HCT116 (cell line): ENCODE results near the gene NPLOC4. TPM values are rescaled to one million over a fixed set of nuclear protein-coding genes. Genes with fewer than 3 reads are reported as not detected.

ENCODE experiments used
- ATAC-seq: fragments of 200-7000 bp; cut with Tn5 transposase; 2 replicates; pipeline ENCODE4 v1.9.1; 2020; ENCODE audit warnings: mild to moderate bottlenecking, moderate library complexity
- BruUV-seq: library from RNA; stranded (reverse); fragments of 400-500 nt; replicated peaks from 2 replicates; lab custom pipeline; 2021; lab: Mats Ljungman, UMichigan
- CTCF ChIA-PET: fragments of 300-600 bp; sonication (Branson Sonifier 250); formaldehyde crosslinking; loops from one replicate; lab custom pipeline; 2021; ENCODE audit warnings: antibody characterized with exemption; lab: Charles Lee
- POLR2A ChIA-PET: fragments of 300-600, 350-600 bp; sonication (Branson Sonifier 250); formaldehyde crosslinking; loops from one replicate; lab custom pipeline; 2021; ENCODE audit warnings: antibody characterized with exemption; lab: Charles Lee
- RAD21 ChIA-PET, 2 experiments: fragments of 300-600 bp; sonication (Branson Sonifier 250); formaldehyde crosslinking; loops; one replicate each; lab custom pipeline; 2023; ENCODE audit warnings: low total read pairs in 2 of 2; ENCODE audit not compliant: uncharacterized antibody in 2 of 2, unreplicated experiment in 2 of 2, low non-redundant PET in 1 of 2; lab: Charles Lee
- DNase-seq: peaks from one replicate; pipeline ENCODE4 v3.0.0-alpha.2; 2010; ENCODE audit warnings: low read depth, low spot score
- H2AFZ ChIP-seq: fragments of 200-600 bp; shearing (Covaris generic), sonication (generic); 2 replicates; pipeline ENCODE4 v1.6.1; 2017; ENCODE audit warnings: low read depth, mixed run types, mixed read lengths, antibody characterized with exemption, low read length; ENCODE audit not compliant: poor library complexity, severe bottlenecking
- H3K27ac ChIP-seq: 2 replicates; pipeline ENCODE4 v1.5.1; 2012; ENCODE audit warnings: low read depth, low read length
- H3K27me3 ChIP-seq: fragments of 200-600 bp; sonication (generic); 2 replicates; pipeline ENCODE4 v1.6.1; 2016; ENCODE audit warnings: mixed run types, low read length, mixed read lengths; ENCODE audit not compliant: insufficient read depth
- H3K36me3 ChIP-seq, 2 experiments: fragments of 200-500 bp in 1 of 2; fragments of 200-600 bp in 1 of 2; sonication (Bioruptor generic) in 1 of 2; sonication (generic) in 1 of 2; 2 replicates each; pipeline versions ENCODE4 v1.5.1 to v1.6.1; 2014 to 2016; ENCODE audit warnings: low read length in 2 of 2, inconsistent platforms in 1 of 2, mixed read lengths in 1 of 2, mixed run types in 1 of 2; ENCODE audit not compliant: insufficient read depth in 2 of 2, control insufficient read depth in 1 of 2
- H3K4me1 ChIP-seq, 2 experiments: fragments of 200-600 bp in 1 of 2; sonication (generic) in 1 of 2; 2 replicates each; pipeline versions ENCODE4 v1.5.1 to v1.6.1; 2012 to 2017; ENCODE audit warnings: low read length in 2 of 2, inconsistent platforms in 1 of 2, mild to moderate bottlenecking in 1 of 2, mixed read lengths in 1 of 2, mixed run types in 1 of 2, moderate library complexity in 1 of 2; ENCODE audit not compliant: insufficient read depth in 2 of 2, control insufficient read depth in 1 of 2
- H3K4me2 ChIP-seq: fragments of 200-600 bp; sonication (generic); 2 replicates; pipeline ENCODE4 v1.6.1; 2017; ENCODE audit warnings: mixed run types, low read length, mixed read lengths
- H3K4me3 ChIP-seq, 2 experiments: fragments of 200-600 bp in 1 of 2; sonication (generic) in 1 of 2; replicated peaks in 1 of 2; 2 replicates each; pipeline ENCODE4 v1.5.1; 2011 to 2016; ENCODE audit warnings: low read length in 2 of 2, control low read depth in 1 of 2, low read depth in 1 of 2, mild to moderate bottlenecking in 1 of 2, mixed read lengths in 1 of 2, mixed run types in 1 of 2
- H3K79me2 ChIP-seq: fragments of 200-600 bp; sonication (generic); 2 replicates; pipeline ENCODE4 v1.6.1; 2017; ENCODE audit warnings: mild to moderate bottlenecking, mixed run types, low read length, moderate library complexity, mixed read lengths; ENCODE audit not compliant: insufficient read depth
- H3K9ac ChIP-seq: fragments of 200-600 bp; sonication (generic); 2 replicates; pipeline ENCODE4 v1.6.1; 2016; ENCODE audit warnings: low read length, mixed read lengths
- H3K9me2 ChIP-seq: fragments of 200-600 bp; sonication (generic), shearing (Covaris generic); 2 replicates; pipeline ENCODE4 v1.6.1; 2017; ENCODE audit warnings: mixed run types, mild to moderate bottlenecking, moderate library complexity; ENCODE audit not compliant: insufficient read depth
- H3K9me3 ChIP-seq, 2 experiments: fragments of 200-500 bp in 1 of 2; fragments of 200-600 bp in 1 of 2; sonication (Bioruptor generic) in 1 of 2; sonication (generic) in 1 of 2; 2 replicates each; pipeline ENCODE4 v1.6.1; 2014 to 2017; ENCODE audit warnings: low read length in 2 of 2, mixed read lengths in 2 of 2, inconsistent platforms in 1 of 2, low read depth in 1 of 2, mild to moderate bottlenecking in 1 of 2, mixed run types in 1 of 2, moderate library complexity in 1 of 2; ENCODE audit not compliant: control insufficient read depth in 1 of 2, insufficient read depth in 1 of 2
- H4K20me1 ChIP-seq: fragments of 200-600 bp; sonication (generic), shearing (Covaris generic); 2 replicates; pipeline ENCODE4 v1.6.1; 2017; ENCODE audit warnings: mixed run types, mild to moderate bottlenecking, moderate library complexity; ENCODE audit not compliant: insufficient read depth
- FOSL1 ChIP-seq: IDR thresholded peaks from 2 replicates; pipeline ENCODE4 v1.6.1; 2012; ENCODE audit warnings: low read depth
- POLR2AphosphoS5 ChIP-seq: IDR thresholded peaks from 2 replicates; pipeline ENCODE4 v1.6.1; 2011; ENCODE audit warnings: mild to moderate bottlenecking, low read depth, low read length, moderate library complexity
- YY1 ChIP-seq: IDR thresholded peaks from 2 replicates; pipeline ENCODE4 v1.6.1; 2011; ENCODE audit warnings: low read length, low read depth, moderate library complexity, mild to moderate bottlenecking; ENCODE audit not compliant: insufficient replicate concordance; ENCODE audit errors: extremely low read depth
- ZFX ChIP-seq: fragments of 450-650 bp; IDR thresholded peaks from 2 replicates; pipeline ENCODE4 v1.6.1; 2017
- intact Hi-C: fragments of 100-400 bp; cut with micrococcal nuclease; formaldehyde crosslinking; loops from 2 replicates; pipeline ENCODE4 v1.10.0; 2022
- total RNA-seq: library from RNA; stranded (reverse); gene quantifications from one replicate; pipeline ENCODE4 v1.2.1, GENCODE V29; 2021; ENCODE audit not compliant: unreplicated experiment

The NPLOC4 gene
- total RNA-seq, 1 experiment from 2014 or later, result 137 TPM

DNA sequence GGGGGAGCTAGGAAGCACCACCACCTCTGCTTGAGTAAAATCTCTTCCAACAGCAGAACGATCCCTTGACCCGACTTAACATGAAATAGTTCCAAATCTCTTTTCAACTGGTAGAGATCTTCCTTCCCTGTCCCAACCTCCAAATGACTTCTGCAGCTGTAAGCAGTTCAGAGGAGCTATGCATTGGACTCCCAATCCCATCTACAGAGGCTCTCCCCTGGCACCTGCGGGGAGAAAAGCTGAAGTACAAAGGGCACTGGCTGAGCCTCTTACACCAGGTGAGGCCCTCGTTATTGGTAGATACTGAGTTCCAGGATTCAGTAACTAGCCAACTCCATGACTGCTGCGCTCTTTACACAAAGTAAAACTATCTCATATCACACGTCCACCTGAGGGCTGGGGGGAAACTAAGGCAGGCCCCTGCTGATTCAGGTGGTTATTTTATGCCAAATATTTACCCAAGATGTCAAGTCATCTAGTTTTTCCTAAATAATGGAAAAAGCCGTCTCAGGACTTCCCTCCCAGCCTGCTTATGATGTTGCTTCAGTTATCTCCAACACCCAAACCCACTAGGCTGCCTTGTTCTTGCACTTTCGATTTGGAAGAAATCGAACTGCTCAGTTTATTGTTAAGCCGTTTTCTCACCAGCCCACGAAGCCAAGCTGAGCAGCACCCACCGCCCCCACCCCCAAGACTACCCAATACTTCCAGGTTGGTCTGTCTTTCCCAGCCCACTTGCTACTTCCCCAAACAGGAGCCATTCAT is 127.5 kb downstream of the NPLOC4 start:
- no peaks in the 10 kb centered on the region for H3K27me3 ChIP-seq
- RAD21 ChIA-PET, result no interaction called here
- H3K9me3 ChIP-seq, result no peaks in the 10 kb centered on the region
- intact Hi-C loops, result no loop called here
- DNase-seq, result no peak
- peaks cover 47% of the 10 kb centered on the region for H3K79me2 ChIP-seq
- POLR2A ChIA-PET, result interaction anchor here (0.5 to 4.3 kb wide), 16 partner anchors 10 to 440 kb away, joined by 3 to 42 read pairs (median 6); partner anchors contain the start of genes BAHCC1 and FAAP100
- H2AFZ ChIP-seq, result no peak overlapping the region
- no peaks in the 10 kb centered on the region for H3K9me2 ChIP-seq
- no TSS peak for BruUV-seq
- H3K27ac ChIP-seq, result peak overlapping the region; percentile 15; the same call in 1 of the 2 replicates
- H4K20me1 ChIP-seq, result peaks cover 35% of the 10 kb centered on the region; the same call in 1 of the 2 replicates
- CTCF ChIA-PET, result interaction anchor here (2.7 kb wide), 1 partner anchor 25 kb away, joined by 9 read pairs; no protein-coding TSS in a partner anchor
- H3K4me2 ChIP-seq, result peak overlapping the region; percentile 99
- peak overlapping the region; percentile 85 to 96 for H3K4me3 ChIP-seq
- TF ChIP-seq ZFX (no peak), YY1 (peak; percentile 16), POLR2AphosphoS5 (peak; percentile 84)
- peak overlapping the region; percentile 90 for H3K9ac ChIP-seq
- ATAC-seq, result peak; percentile 10
- peaks cover 11 to 48% of the 10 kb centered on the region in 2 experiments; a peak in 3 of 4 replicates for H3K4me1 ChIP-seq
- H3K36me3 ChIP-seq, result peaks cover 19 to 34% of the 10 kb centered on the region in 2 experiments

DNA sequence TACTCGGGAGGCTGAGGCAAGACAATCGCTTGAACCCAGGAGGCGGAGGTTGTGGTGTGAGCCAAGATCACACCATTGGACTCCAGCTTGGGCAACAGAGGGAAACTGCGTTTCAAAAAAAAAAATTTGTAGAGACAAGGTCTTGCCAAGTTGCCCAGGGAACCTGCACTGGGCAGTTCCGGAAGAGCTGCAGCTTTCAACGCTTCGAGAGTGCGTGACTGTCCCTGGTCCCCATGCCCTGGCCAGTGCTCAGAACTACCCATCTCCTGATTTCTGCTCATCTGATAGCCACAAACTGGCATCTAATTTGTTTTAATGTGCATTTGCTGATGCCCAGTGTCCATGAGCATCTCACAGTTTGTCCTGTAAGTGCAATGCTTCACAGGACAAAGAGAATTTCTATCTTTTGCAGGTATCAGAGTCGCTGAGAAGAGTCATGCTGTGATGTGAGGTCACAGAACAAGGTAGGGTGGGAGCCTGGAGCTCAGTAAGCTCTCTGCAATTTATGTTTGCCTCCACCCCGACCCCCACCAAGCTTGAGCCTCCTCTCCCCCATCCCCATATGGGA is 128.2 kb downstream of the NPLOC4 start:
- intact Hi-C loops, result no loop called here
- H4K20me1 ChIP-seq, result peaks cover 35% of the 10 kb centered on the region; the same call in 1 of the 2 replicates
- RAD21 ChIA-PET, result no interaction called here
- H3K9me2 ChIP-seq, result no peaks in the 10 kb centered on the region
- peak overlapping the region; percentile 15; the same call in 1 of the 2 replicates for H3K27ac ChIP-seq
- H2AFZ ChIP-seq, result no peak overlapping the region
- peaks cover 19 to 34% of the 10 kb centered on the region in 2 experiments for H3K36me3 ChIP-seq
- peak overlapping the region; percentile 90; the same call in 1 of the 2 replicates for H3K9ac ChIP-seq
- peak; percentile 23 for ATAC-seq
- no peaks in the 10 kb centered on the region for H3K27me3 ChIP-seq
- peak; percentile 84 for DNase-seq
- POLR2A ChIA-PET, result interaction anchor here (0.6 to 4.3 kb wide), 15 partner anchors 9 to 366 kb away, joined by 3 to 42 read pairs (median 5); partner anchors contain the start of gene FAAP100
- CTCF ChIA-PET, result interaction anchor here (0.7 to 2.7 kb wide), 2 partner anchors 24 to 520 kb away, joined by 3 to 9 read pairs; no protein-coding TSS in a partner anchor
- H3K79me2 ChIP-seq, result peaks cover 42% of the 10 kb centered on the region
- BruUV-seq, result no TSS peak
- no peaks in the 10 kb centered on the region for H3K9me3 ChIP-seq
- H3K4me2 ChIP-seq, result peak overlapping the region; percentile 99
- H3K4me1 ChIP-seq, result peaks cover 11 to 42% of the 10 kb centered on the region in 2 experiments; a peak in 3 of 4 replicates
- no peak for TF ChIP-seq FOSL1
- TF ChIP-seq POLR2AphosphoS5, result peak; percentile 7; the same call in 1 of the 2 replicates
- no peak overlapping the region for H3K4me3 ChIP-seq

Other genes with a start within 250 kb of the NPLOC4 start
- 45.2 TPM for gene BAHCC1, start 241.7 kb downstream of the NPLOC4 start, total RNA-seq
- 6,223 TPM for gene ACTG1, start 124.3 kb downstream of the NPLOC4 start, total RNA-seq
- 10.1 TPM for gene FSCN2, start 108.7 kb downstream of the NPLOC4 start, total RNA-seq
- 53.4 TPM for gene FAAP100, start 84.8 kb downstream of the NPLOC4 start, total RNA-seq
- gene TSPAN10, start 84 bp upstream of the NPLOC4 start, total RNA-seq, result 2.3 TPM
- gene PDE6G, start 19.4 kb upstream of the NPLOC4 start, total RNA-seq, result not detected
- 75.9 TPM for gene OXLD1, start 29.5 kb upstream of the NPLOC4 start, total RNA-seq
- gene CCDC137, start 29.6 kb upstream of the NPLOC4 start, total RNA-seq, result 77.5 TPM
- 47.5 TPM for gene ARL16, start 46.7 kb upstream of the NPLOC4 start, total RNA-seq
- gene HGS, start 46.9 kb upstream of the NPLOC4 start, total RNA-seq, result 231 TPM
- gene MRPL12, start 66.3 kb upstream of the NPLOC4 start, total RNA-seq, result 260 TPM
- gene SLC25A10, start 75.2 kb upstream of the NPLOC4 start, total RNA-seq, result 70.8 TPM
- gene GCGR, start 167.0 kb upstream of the NPLOC4 start, total RNA-seq, result not detected
- gene MCRIP1, start 196.2 kb upstream of the NPLOC4 start, total RNA-seq, result 59.2 TPM
- gene PPP1R27, start 197.9 kb upstream of the NPLOC4 start, total RNA-seq, result not detected
- 1,043 TPM for gene P4HB, start 223.4 kb upstream of the NPLOC4 start, total RNA-seq
- 554 TPM for gene ARHGDIA, start 234.2 kb upstream of the NPLOC4 start, total RNA-seq